H9 (cell line): ENCODE measurements around the gene CABP4. TPM values are rescaled to one million over a fixed set of nuclear protein-coding genes. Genes with fewer than 3 reads are reported as not detected.

ENCODE experiments used
- DNase-seq: peaks from one replicate; pipeline ENCODE4 v3.0.0-alpha.2; 2017
- H2AFZ ChIP-seq: one replicate; pipeline ENCODE4 v1.6.1; 2013; ENCODE audit warnings: mild to moderate bottlenecking, low read length, control low read depth, moderate library complexity
- H2AK5ac ChIP-seq: 2 replicates; pipeline ENCODE4 v1.6.1; 2013; ENCODE audit warnings: low read length, control low read depth, mixed read lengths; ENCODE audit not compliant: insufficient read length
- H2BK120ac ChIP-seq: one replicate; pipeline ENCODE4 v1.6.1; 2013; ENCODE audit warnings: low read depth, mild to moderate bottlenecking, low read length, control low read depth, inconsistent platforms; ENCODE audit not compliant: poor library complexity, severe bottlenecking
- H2BK12ac ChIP-seq: 2 replicates; pipeline ENCODE4 v1.6.1; 2013; ENCODE audit warnings: low read length, control low read depth, mixed read lengths, low read depth; ENCODE audit not compliant: insufficient read length
- H2BK15ac ChIP-seq: 2 replicates; pipeline ENCODE4 v1.6.1; 2013; ENCODE audit warnings: low read depth, low read length, control low read depth
- H2BK20ac ChIP-seq: one replicate; pipeline ENCODE4 v1.6.1; 2013; ENCODE audit warnings: low read depth, mild to moderate bottlenecking, low read length, control low read depth, inconsistent platforms; ENCODE audit not compliant: poor library complexity, severe bottlenecking
- H2BK5ac ChIP-seq: 2 replicates; pipeline ENCODE4 v1.6.1; 2013; ENCODE audit warnings: low read length, control low read depth, mixed read lengths; ENCODE audit not compliant: insufficient read length
- H3K14ac ChIP-seq: 2 replicates; pipeline ENCODE4 v1.6.1; 2013; ENCODE audit warnings: low read length, control low read depth; ENCODE audit not compliant: insufficient read depth
- H3K18ac ChIP-seq: 2 replicates; pipeline ENCODE4 v1.6.1; 2013; ENCODE audit warnings: low read depth, mild to moderate bottlenecking, mixed read lengths, low read length, control low read depth; ENCODE audit not compliant: insufficient read length
- H3K23ac ChIP-seq: 2 replicates; pipeline ENCODE4 v1.6.1; 2013; ENCODE audit warnings: low read length, control low read depth, mixed read lengths, low read depth; ENCODE audit not compliant: insufficient read length
- H3K23me2 ChIP-seq: 2 replicates; pipeline ENCODE4 v1.6.1; 2013; ENCODE audit warnings: low read depth, mild to moderate bottlenecking, mixed read lengths, low read length, control low read depth; ENCODE audit not compliant: insufficient read length, poor library complexity, severe bottlenecking
- H3K27ac ChIP-seq: 2 replicates; pipeline ENCODE4 v1.5.1; 2013; ENCODE audit warnings: low read length, control low read depth, mixed read lengths, low read depth; ENCODE audit not compliant: insufficient read length
- H3K27me3 ChIP-seq: 2 replicates; pipeline ENCODE4 v1.6.1; 2013; ENCODE audit warnings: low read length, control low read depth, inconsistent platforms; ENCODE audit not compliant: insufficient read depth
- H3K4ac ChIP-seq: 2 replicates; pipeline ENCODE4 v1.6.1; 2013; ENCODE audit warnings: low read depth, mild to moderate bottlenecking, control low read depth, inconsistent platforms, low read length, moderate library complexity
- H3K4me1 ChIP-seq: 2 replicates; pipeline ENCODE4 v1.6.1; 2013; ENCODE audit warnings: low read length, control low read depth, inconsistent platforms; ENCODE audit not compliant: insufficient read depth
- H3K4me2 ChIP-seq: 2 replicates; pipeline ENCODE4 v1.6.1; 2013; ENCODE audit warnings: low read length, control low read depth, mixed read lengths; ENCODE audit not compliant: insufficient read length, insufficient read depth
- H3K56ac ChIP-seq: 2 replicates; pipeline ENCODE4 v1.6.1; 2013; ENCODE audit warnings: low read depth, mild to moderate bottlenecking, mixed read lengths, low read length, control low read depth; ENCODE audit not compliant: insufficient read length
- H3K79me1 ChIP-seq: 2 replicates; pipeline ENCODE4 v1.6.1; 2013; ENCODE audit warnings: low read depth, mild to moderate bottlenecking, moderate library complexity, low read length, control low read depth, inconsistent platforms; ENCODE audit not compliant: insufficient read depth, poor library complexity, severe bottlenecking
- H3K79me2 ChIP-seq: 2 replicates; pipeline ENCODE4 v1.6.1; 2013; ENCODE audit warnings: low read length, control low read depth, inconsistent platforms; ENCODE audit not compliant: insufficient read depth
- H3K9ac ChIP-seq: 2 replicates; pipeline ENCODE4 v1.6.1; 2013; ENCODE audit warnings: low read length, control low read depth, mixed read lengths; ENCODE audit not compliant: insufficient read length; ENCODE audit errors: extremely low read depth
- H3K9me3 ChIP-seq: one replicate; pipeline ENCODE4 v1.6.1; 2013; ENCODE audit warnings: low read depth, low read length, inconsistent platforms; ENCODE audit not compliant: control insufficient read depth
- H3T11ph ChIP-seq: one replicate; pipeline ENCODE4 v1.6.1; 2013; ENCODE audit warnings: mild to moderate bottlenecking, low read length, control low read depth, inconsistent platforms
- H4K20me1 ChIP-seq: one replicate; pipeline ENCODE4 v1.6.1; 2013; ENCODE audit not compliant: control insufficient read depth, insufficient read length, insufficient read depth
- H4K5ac ChIP-seq: 2 replicates; pipeline ENCODE4 v1.6.1; 2013; ENCODE audit warnings: low read depth, mild to moderate bottlenecking, mixed read lengths, low read length, control low read depth; ENCODE audit not compliant: insufficient read length
- H4K8ac ChIP-seq: replicated peaks from 2 replicates; pipeline ENCODE4 v1.6.1; 2013; ENCODE audit warnings: low read length, control low read depth, mixed read lengths, low read depth; ENCODE audit not compliant: insufficient read length
- H4K91ac ChIP-seq: 2 replicates; pipeline ENCODE4 v1.6.1; 2013; ENCODE audit warnings: low read depth, mild to moderate bottlenecking, moderate library complexity, mixed read lengths, low read length, control low read depth; ENCODE audit not compliant: insufficient read length
- H3K27ac Mint-ChIP-seq, 3 experiments: 2 replicates in 2 of 3; 3 replicates in 1 of 3; pipeline ENCODE4 v1.8.0; 2020 to 2021; ENCODE audit warnings: mixed read lengths in 3 of 3, mild to moderate bottlenecking in 1 of 3, moderate library complexity in 1 of 3
- H3K27me3 Mint-ChIP-seq: 2 replicates; pipeline ENCODE4 v1.8.0; 2021; ENCODE audit warnings: low read depth, mild to moderate bottlenecking, moderate library complexity, mixed read lengths
- H3K36me3 Mint-ChIP-seq, 3 experiments: 2 replicates in 2 of 3; 3 replicates in 1 of 3; pipeline ENCODE4 v1.8.0; 2020 to 2021; ENCODE audit warnings: low read depth in 3 of 3, mixed read lengths in 3 of 3; ENCODE audit not compliant: insufficient read depth in 1 of 3
- H3K4me1 Mint-ChIP-seq, 2 experiments: 2 replicates each; pipeline ENCODE4 v1.8.0; 2020; ENCODE audit warnings: mixed read lengths in 2 of 2
- H3K4me3 Mint-ChIP-seq, 2 experiments: 2 replicates in 1 of 2; 3 replicates in 1 of 2; pipeline ENCODE4 v1.8.0; 2020 to 2021; ENCODE audit warnings: mild to moderate bottlenecking in 2 of 2, mixed read lengths in 2 of 2, moderate library complexity in 1 of 2
- H3K9me3 Mint-ChIP-seq, 2 experiments: 2 replicates in 1 of 2; 3 replicates in 1 of 2; pipeline ENCODE4 v1.8.0; 2020; ENCODE audit warnings: mild to moderate bottlenecking in 2 of 2, mixed read lengths in 2 of 2, moderate library complexity in 1 of 2
- WGBS: extraction: QIAGEN DNeasy Blood & Tissue Kit; methylation state at CpG from one replicate; pipeline ENCODE4 v1.1.7; 2013; ENCODE audit warnings: missing lambda C conversion rate, low lambda C conversion rate, mixed read lengths; ENCODE audit not compliant: insufficient read length; ENCODE audit errors: extremely low coverage; 5-methylcytosine and 5-hydroxymethylcytosine counted together
- total RNA-seq: library from RNA; stranded (reverse); gene quantifications from 2 replicates; pipeline ENCODE4 v1.2.1, GENCODE V29; 2021
- TF ChIP-seq, protein P1 (sequence below): fragments of 200-600 bp; sonication (generic); conservative IDR thresholded peaks from 3 replicates; pipeline ENCODE4 v1.8.0; 2021; ENCODE audit warnings: antibody characterized with exemption, mild to moderate bottlenecking

CABP4 gene
- total RNA-seq, 1 experiment from 2014 or later: not detected

DNA sequence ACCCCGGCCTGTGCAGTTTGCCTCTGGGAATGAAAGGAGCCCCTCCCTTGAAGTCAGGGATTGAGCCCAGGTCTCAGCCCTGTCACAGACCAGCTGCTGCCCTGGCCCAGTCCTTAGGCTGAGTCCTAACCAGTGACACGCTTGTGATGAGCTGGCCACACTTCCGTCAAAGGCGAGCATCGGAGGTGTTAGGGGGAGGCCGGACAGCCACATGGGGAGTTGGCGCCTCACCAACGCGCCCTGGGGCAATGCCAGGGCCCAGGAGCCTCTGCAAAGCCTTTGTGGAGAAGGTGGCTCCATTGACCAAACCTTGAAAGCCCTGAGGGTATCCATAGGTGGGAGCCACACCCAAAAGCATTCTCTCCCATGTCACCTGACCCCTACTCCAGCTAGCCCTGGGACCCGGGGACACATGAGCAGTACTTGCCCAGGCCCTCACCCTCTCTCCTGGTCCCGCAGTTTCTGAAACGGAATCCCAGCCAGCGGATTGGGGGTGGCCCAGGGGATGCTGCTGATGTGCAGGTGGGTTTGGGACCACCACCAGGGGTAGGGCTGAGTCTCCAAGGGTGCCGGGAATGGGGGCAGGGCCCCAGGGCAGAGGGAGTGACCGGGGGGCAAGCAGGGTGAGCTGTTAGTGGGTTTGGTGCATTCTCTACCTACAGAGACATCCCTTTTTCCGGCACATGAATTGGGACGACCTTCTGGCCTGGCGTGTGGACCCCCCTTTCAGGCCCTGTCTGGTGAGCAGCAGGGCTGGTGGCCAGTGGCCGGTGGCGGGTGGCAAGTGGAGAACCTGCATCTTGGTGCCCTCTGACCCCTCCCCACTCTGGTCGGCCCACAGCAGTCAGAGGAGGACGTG lies 21.4 kb upstream of the CABP4 start:
- Histone ChIP-seq H4K5ac (no peak overlapping the region), H2BK15ac (no peak overlapping the region), H4K20me1 (no peaks in the 10 kb centered on the region), H3K27ac (no peak overlapping the region), H3K79me1 (no peaks in the 10 kb centered on the region), H3K23ac (no peak overlapping the region), H2BK120ac (no peak overlapping the region), H4K91ac (no peak overlapping the region), H3K4ac (no peak overlapping the region), H3T11ph (no peak overlapping the region), H4K8ac (no peak overlapping the region), H2AK5ac (no peak overlapping the region), H3K56ac (no peak overlapping the region), H2BK5ac (no peak overlapping the region), H3K4me1 (no peaks in the 10 kb centered on the region; the same call in 1 of the 2 replicates), H3K79me2 (no peaks in the 10 kb centered on the region; the same call in 1 of the 2 replicates), H2BK12ac (no peak overlapping the region), H3K9ac (no peak overlapping the region), H3K23me2 (peaks cover 2% of the 10 kb centered on the region), H3K27me3 (no peaks in the 10 kb centered on the region), H3K14ac (no peak overlapping the region), H2BK20ac (no peak overlapping the region), H3K9me3 (no peaks in the 10 kb centered on the region), H3K18ac (no peak overlapping the region), H2AFZ (no peak overlapping the region), H3K4me2 (no peak overlapping the region)
- Mint-ChIP-seq H3K36me3 (peaks cover 9 to 41% (median 35%) of the 10 kb centered on the region in 3 experiments; a peak in 6 of 7 replicates), H3K4me1 (peaks cover 4 to 12% of the 10 kb centered on the region in 2 experiments), H3K9me3 (no peaks in the 10 kb centered on the region), H3K4me3 (no peak overlapping the region), H3K27me3 (no peaks in the 10 kb centered on the region; the same call in 1 of the 2 replicates), H3K27ac (no peak overlapping the region)
- TF ChIP-seq, protein P1, sequence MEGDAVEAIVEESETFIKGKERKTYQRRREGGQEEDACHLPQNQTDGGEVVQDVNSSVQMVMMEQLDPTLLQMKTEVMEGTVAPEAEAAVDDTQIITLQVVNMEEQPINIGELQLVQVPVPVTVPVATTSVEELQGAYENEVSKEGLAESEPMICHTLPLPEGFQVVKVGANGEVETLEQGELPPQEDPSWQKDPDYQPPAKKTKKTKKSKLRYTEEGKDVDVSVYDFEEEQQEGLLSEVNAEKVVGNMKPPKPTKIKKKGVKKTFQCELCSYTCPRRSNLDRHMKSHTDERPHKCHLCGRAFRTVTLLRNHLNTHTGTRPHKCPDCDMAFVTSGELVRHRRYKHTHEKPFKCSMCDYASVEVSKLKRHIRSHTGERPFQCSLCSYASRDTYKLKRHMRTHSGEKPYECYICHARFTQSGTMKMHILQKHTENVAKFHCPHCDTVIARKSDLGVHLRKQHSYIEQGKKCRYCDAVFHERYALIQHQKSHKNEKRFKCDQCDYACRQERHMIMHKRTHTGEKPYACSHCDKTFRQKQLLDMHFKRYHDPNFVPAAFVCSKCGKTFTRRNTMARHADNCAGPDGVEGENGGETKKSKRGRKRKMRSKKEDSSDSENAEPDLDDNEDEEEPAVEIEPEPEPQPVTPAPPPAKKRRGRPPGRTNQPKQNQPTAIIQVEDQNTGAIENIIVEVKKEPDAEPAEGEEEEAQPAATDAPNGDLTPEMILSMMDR: no peak
- WGBS: no CpG with 5 or more reads among the region's 22 CpGs
- DNase-seq: no peak
